Stimulated activated CD8-positive, alpha-beta memory T cell treated with anti-CD3 and anti-CD28 coated beads, Interleukin-15, amount 100 ng/mL, for 4 hours (primary cell): Measurements from ENCODE around the gene HSFX2.
"Not testable (repeated sequence)": the region's sequence is repeated elsewhere in the genome, so short reads cannot be mapped to it uniquely, and the experiment has no call there.

Source experiments
- DNase-seq, 2 donors: peaks; one replicate each; pipeline ENCODE4 v3.0.0-alpha.2; 2020; ENCODE audit warnings: low read depth in 2 of 2

Gene HSFX2, protein sequence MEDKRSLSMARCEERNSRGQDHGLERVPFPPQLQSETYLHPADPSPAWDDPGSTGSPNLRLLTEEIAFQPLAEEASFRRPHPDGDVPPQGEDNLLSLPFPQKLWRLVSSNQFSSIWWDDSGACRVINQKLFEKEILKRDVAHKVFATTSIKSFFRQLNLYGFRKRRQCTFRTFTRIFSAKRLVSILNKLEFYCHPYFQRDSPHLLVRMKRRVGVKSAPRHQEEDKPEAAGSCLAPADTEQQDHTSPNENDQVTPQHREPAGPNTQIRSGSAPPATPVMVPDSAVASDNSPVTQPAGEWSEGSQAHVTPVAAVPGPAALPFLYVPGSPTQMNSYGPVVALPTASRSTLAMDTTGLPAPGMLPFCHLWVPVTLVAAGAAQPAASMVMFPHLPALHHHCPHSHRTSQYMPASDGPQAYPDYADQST

GRCh38 chrX:149595214-149595613 is at the start of gene HSFX2:
Gene HSFX2, minus strand, starts transcription at chrX:149595314. Its CDS starts 614 bp downstream, at chrX:149594700.
- not testable (repeated sequence) for DNase-seq

- DNase-seq, result no peak
Measured at GRCh38 chrX:149643496-149643895, 48.4 kb upstream of the HSFX2 start.

- DNase-seq, result no peak
Measured at GRCh38 chrX:149641835-149642234, 46.7 kb upstream of the HSFX2 start.

- DNase-seq, result no peak
Measured at GRCh38 chrX:149641432-149641831, 46.3 kb upstream of the HSFX2 start.

GRCh38 chrX:149639568-149639967 is 44.5 kb upstream of the HSFX2 start:
- DNase-seq, result no peak

GRCh38 chrX:149638860-149639259 is 43.7 kb upstream of the HSFX2 start:
- DNase-seq, result no peak

GRCh38 chrX:149633511-149633910 is 38.4 kb upstream of the HSFX2 start:
- DNase-seq, result no peak

DNA sequence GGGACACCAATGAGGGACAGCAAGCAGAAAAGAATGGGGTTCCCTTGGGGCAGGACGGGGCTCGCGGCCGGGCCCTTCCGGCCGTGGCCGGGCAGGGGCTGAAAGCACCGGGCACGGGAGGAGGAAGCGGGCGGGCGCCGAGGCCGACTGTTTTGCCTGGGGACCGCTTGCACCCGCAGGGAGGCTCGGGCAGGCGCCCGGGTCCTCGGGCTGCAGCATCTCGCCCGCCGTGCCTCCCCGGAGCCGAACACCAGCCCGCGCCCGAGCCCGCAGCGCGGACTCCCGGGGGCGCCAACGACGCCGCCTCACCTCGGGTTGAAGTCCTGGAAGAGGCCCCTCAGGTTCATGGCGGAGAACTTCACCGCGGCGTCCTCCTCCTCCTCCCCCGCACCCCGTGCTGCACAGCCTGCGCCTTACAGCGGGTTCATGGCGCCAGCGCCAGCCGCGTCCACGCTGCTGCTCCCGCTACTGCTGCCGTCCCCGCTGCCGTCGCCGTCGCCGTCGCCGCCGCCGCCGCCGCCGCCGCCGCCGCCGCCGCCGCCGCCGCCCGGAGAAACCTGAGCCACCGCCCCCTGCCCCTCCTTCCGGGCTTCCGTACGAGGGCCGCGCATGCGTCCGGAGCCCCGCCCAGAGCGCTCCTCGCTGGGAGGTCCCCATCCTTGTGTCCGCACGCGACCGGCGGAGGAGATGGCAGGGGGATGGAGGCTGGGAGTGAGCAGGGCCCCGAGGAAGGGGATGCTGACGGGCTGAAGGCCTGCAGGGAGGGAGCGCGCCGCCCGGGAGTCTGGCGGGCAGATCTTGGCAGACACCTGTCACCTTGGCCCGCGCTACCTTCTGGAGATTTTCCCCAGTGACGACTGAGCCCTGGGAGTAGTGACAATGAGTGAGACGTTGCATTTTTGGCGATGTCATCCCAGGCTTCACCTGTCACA is 36.4 kb upstream of the HSFX2 start, which contains the start of gene TMEM185A:
Gene TMEM185A (minus strand): TSS at position 559 of the 932 bp plus-strand sequence. CDS start 212 bp downstream, at position 347.
- peak; percentile 43 to 48 for DNase-seq

DNA sequence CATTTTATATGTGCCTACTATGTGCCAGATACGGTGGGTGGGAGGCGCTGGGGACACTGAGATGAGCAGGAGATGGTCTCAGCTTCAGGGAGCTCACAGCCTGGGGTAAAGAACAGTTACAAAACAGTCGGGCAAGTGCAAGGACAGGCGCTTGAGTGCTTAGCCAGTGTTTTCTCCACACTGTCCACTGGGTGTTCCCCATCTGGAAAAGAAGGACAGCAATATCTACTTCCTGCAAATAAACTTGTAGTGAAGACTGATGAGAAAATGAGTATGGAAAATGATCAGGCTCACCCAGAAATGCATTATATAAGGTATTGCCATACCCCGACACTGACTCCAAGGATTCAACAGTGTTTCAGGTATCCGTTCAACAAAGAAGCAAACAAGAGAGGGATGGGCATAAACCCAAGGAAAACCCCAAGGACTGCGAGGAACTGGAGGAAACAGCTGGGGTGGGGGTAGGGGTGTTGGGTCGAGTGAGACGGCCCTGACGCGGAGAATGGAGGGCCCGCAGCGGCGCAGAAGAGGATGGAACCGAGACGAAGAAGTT is 35.6 kb upstream of the HSFX2 start:
- DNase-seq, result no peak

DNA sequence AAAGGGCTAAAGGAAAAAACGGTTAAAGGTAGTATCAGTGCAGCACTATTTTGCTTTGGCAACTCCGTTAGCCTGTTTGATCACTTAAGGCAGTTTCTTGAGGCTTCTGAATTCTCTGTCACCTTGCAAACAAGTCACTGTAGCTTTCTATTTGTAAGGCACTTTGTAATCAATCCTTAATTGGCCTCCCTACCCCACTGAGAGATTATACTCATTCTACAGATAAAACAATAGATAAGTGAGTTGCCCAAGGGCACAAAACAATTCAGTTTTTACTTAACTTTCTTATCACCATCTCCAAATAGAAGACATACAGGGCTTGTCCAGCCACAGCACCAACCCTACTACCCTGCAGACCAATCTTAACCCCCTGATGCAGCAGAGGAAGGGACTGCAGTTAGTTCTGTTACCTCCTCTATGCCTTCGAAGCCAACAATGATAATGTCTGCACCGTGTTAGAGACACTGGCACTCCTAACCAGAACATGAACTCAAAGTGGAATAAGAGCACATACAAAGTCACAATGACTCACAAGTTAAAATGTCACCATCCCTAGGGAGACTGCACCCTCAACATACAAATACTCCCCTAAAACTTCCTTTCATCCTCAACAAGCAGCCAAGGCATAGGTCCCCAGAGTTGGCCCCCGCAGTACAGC is 34.7 kb upstream of the HSFX2 start:
- no peak for DNase-seq

DNA sequence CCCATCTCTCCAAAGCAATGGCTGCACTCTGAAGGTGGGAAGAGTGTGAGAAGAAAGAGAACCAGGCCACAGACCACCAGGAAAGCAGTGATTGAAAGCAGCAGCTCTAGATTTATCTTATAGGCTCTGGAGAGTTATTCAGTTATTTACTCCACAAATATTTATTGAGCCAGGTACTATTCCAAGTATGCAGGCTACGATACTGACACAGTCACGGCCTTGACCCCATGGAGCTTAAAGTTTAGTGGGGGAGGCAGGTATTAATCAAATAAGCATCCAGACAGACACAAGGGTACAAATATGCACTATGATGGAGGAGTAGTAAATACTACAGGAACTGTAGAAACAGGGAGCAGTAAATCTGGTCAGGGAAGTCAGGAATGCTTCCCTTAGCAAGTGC is 33.7 kb upstream of the HSFX2 start:
- DNase-seq, result no peak

GRCh38 chrX:149628280-149628679 is 33.2 kb upstream of the HSFX2 start:
- DNase-seq, result no peak

DNA sequence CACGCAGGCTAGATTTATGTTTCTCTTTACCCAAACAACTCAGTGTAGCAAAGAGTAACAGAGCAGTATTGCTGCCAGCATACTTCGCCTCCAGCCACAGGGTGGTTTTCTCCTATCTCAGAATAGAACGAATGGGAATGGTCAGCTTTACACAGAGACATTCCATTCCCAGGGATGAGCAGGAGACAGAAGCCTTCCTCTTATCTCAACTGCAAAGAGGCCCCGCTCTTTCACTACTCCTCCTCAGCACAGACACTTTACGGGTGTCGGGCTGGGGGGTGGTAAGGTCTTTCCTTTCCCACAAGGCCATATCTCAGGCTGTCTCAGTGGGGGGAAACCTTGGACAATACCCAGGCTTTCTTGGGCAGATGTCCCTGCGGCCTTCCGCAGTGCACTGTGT is 31.7 kb upstream of the HSFX2 start:
- not testable (repeated sequence) for DNase-seq

DNA sequence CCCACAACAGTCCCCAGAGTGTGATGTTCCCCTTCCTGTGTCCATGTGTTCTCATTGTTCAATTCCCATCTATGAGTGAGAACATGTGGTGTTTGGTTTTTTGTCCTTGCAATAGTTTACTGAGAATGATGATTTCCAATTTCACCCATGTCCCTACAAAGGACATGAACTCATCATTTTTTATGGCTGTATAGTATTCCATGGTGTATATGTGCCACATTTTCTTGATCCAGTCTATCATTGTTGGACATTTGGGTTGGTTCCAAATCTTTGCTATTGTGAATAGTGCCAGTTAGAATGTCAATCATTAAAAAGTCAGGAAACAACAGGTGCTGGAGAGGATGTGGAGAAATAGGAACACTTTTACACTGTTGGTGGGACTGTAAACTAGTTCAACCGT is 24.5 kb upstream of the HSFX2 start:
- DNase-seq, result not testable (repeated sequence)

- no peak for DNase-seq
Measured at GRCh38 chrX:149618871-149619270, 23.8 kb upstream of the HSFX2 start.

DNA sequence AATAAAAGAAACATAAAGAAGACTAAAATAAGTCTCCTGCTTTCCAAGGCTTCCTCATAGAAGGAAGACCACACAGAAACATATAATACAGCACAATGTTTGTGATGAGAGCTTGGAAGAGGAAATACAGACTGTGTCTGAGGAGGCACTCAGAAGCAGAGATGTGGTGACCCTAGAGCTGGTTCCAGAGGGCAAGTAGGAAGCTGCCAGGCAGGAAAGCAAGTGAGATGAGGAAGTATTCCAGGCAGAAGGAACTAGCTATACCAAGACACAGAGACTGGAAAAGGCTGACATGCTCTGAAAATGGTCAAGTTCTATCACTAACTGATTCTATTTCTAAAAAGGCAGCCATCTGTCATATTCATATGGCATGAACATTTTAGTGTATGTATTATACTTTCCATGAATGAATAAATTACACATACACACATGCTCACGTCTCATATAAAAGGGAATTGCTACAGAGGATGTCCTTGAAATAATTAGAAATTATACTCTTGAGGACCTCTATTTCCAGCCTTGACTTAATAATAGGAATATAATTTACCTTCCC is 16.6 kb upstream of the HSFX2 start:
- no peak for DNase-seq

DNA sequence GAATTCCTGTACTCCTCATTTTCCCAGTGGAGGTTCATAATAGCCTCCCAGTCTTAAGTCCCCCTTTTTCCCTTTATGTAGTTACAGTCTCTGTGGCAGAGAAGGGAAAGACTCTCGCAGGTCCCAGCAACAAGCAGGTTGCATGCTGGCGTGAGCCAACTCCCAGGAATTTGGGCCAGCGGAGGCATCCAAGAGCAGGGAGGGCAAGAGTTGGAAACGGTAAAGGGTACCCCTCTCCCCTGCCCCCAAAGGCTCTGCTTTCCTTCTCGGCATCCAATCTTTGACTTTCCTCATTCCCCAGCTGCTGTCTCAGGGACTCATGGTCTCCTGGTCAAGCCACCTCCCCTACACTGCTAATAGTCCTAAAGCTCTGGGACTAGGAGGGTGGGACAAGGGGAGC is 15.4 kb upstream of the HSFX2 start:
- DNase-seq, result no peak

- no peak for DNase-seq
Measured at GRCh38 chrX:149607699-149608098, 12.6 kb upstream of the HSFX2 start.

DNA sequence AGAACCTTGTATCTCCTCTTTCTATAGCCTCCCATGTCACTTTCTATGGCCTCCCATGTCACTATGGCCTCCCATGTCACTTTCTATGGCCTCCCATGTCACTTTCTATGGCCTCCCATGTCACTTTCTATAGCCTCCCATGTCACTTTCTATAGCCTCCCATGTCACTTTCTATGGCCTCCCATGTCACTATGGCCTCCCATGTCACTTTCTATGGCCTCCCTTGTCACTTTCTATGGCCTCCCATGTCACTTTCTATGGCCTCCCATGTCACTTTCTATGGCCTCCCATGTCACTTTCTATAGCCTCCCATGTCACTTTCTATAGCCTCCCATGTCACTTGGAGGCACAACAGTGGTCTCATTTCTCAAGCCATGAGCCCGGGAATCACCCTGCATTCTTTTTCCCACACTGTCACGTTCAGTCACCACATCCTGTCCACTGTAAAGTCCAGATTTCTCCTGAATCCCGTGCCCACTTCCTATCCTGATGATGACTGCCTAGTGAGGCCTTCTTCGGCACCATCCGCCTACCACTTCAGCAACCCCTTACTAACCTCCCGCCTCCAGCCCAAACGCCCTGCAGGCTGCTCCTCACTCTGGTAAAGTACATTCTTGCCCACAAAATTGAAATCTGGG is 10.3 kb upstream of the HSFX2 start:
- not testable (repeated sequence) for DNase-seq

DNA sequence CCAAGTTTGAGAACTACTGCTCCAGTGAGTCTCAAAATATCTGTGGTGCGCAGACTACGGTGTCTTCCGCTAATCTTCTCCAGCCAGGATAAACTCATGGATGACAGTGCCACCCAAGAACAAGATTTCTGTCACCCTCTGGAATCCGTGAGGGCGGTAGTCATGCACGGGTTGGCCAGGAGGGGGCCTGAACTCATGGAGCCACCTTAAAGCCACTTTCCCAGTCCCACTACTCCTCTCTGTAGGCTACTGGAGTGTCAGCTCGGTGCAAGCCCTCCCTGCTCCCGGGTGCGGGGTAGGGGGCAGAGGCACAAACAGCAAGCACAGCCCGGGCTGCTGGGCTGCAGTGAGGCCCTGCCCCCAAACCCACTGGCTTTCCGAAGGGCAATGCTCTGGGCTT is 3.5 kb upstream of the HSFX2 start:
- DNase-seq, result not testable (repeated sequence)

DNA sequence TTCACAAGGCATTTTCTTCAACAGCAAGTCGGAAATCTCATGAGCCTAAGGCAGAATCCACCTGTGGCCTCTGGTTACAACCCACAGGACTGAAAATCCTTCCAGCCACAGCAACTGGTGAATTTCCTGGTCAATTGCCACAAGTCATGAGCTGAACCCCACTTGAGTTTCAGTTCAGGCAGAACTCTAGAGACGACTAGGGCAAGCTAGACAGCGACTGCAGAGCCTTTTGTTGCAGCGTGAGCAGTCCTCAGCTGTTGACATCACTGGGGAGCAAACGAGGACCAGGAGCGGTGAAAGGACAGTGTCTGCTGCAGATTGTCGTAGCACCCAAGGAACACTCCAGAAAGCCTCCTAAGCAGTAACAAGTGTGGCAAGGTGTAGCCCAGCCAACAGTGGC is 829 bp upstream of the HSFX2 start:
- not testable (repeated sequence) for DNase-seq
